Measurements from ENCODE around the gene SERINC2.
A peak's percentile ranks its signal among the peaks of the same experiment; 100 is the strongest.
"Not testable (repeated sequence)": the region's sequence is repeated elsewhere in the genome, so short reads cannot be mapped to it uniquely, and the experiment has no call there.

Gene SERINC2

DNA sequence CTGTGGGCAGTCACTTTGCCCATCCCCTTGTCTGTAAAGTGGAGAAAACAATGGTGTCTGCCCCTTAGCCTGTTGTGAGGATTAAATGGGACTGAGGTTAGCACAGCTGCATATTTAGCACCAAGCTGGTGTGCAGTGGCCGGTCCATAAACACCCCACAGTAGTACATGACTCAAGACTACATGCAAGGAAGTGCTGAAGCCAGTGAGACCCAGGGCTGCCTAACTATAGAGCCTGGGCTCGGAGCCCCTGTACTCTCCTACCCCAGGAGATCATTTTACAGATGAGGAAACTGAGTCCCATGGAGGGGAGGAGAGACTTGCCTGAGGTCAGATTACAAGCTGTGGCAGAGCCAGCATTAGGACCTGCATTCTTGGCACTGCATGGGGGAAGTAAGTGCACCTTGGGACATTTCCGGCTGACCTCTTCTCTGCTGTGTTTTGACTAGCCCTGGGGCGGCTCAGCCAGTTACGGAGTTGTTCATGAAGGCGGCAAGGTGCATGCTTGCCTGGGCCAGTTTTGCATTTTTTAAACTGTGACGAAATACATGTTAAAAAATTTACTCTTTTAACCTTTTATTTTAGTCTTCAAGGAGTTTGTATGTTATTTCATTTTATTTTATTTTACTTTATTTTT, 3.2 kb downstream of the SERINC2 start:
- DNase-seq = no peak

DNA sequence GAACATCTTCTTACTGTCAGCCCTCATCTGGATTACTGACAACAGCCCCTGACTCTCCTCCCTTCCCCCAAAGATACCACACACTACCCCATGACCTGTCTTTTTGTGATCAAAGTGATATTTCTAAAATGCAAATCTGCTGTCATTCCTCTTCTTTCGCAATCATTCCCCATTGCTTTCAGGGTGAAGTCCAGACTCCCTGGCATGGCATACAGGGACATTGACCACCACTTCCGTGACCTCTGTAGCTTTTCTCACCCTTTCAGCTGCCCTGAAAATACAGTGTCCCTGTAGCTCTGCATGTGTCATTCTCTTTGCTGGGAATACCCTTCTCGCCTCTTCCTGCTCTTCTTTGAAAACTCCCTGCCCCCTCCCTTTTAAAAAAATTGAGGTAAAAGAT, 4.1 kb downstream of the SERINC2 start:
- no peak for DNase-seq

DNA sequence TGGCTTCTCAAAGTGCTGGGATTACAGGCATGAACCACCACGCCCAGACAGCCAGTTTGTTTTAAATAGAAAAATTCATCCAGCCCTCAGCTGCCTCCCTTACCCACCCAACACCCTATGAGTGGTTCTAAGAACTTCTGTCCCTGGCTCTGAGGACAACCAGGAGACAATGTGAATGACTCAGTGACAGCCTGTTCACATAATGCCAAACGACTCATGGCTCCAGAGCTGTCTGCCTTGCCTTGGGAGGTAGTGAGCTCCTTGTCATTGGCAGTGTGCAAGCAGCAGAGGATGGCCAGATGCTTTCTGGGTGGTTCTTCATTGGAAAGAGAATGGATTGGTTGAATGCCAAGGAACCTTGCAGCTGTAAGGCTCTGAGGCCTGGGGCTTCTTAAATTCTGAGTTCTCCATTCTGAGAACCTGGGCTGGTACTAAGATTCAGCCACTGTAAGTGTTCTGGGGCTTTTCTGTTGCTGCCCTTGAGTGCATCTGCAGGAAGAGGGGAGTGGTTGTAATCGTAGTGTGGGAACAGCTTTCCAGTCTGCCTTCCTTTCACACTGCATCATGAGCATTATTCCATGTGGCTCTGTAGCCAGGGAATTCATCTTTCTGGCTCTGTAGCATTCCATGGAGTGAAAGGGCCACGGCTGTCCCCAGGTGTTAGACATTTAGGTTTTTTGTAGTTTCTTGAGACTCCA, 5.8 kb downstream of the SERINC2 start:
- no peak for DNase-seq

DNA sequence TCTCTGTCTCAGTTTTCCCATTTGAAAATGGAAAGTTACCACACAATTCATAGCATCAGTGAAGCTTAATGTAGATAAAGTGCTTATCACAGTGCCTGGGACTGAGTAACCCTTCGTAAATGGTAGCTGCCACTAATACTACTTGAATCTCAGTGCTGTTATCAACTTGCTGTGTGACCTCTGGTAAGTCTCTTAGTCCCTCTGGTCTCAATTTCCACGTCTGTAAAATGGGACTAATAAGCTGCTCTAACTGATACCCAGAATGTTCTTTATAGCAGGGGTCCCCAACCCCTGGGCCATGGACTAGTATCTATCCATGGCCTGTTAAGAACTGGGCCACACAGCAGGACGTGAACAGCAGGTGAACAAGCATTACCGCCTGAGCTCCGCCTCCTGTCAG, 7.7 kb downstream of the SERINC2 start:
- no peak for DNase-seq

DNA sequence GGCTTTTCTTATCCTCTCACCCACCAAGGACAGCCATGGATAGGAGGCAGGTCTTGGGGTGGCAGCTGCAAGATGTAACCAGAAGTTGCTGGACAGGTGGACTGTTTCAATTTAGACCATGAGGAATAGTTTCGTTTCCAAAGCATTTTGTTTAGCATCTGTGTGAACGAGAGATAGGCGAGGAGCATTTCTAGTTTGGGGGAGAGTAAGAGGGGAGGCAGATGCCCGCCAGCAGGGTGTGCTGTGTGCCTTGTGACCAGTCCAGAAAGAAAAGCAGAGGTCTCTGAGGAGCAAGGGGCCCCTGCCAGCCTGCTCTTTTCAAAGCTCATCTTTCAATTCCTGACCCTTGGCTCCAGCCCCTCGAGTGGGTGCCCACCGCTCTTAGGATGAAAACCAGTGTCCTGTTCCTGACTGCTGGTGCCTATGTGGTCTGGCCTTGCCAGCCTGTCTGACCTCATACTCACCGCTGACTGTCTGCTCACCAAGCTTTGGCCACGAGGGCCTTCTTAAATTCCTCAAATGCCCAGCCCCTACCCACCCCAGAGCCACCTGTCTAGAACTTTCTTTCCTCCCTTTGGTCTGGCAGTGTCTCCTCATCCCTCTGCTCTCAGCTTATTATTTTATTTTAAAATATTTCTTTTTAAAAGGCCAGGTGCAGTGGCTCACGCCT, 8.5 kb downstream of the SERINC2 start:
- no peak for DNase-seq

DNA sequence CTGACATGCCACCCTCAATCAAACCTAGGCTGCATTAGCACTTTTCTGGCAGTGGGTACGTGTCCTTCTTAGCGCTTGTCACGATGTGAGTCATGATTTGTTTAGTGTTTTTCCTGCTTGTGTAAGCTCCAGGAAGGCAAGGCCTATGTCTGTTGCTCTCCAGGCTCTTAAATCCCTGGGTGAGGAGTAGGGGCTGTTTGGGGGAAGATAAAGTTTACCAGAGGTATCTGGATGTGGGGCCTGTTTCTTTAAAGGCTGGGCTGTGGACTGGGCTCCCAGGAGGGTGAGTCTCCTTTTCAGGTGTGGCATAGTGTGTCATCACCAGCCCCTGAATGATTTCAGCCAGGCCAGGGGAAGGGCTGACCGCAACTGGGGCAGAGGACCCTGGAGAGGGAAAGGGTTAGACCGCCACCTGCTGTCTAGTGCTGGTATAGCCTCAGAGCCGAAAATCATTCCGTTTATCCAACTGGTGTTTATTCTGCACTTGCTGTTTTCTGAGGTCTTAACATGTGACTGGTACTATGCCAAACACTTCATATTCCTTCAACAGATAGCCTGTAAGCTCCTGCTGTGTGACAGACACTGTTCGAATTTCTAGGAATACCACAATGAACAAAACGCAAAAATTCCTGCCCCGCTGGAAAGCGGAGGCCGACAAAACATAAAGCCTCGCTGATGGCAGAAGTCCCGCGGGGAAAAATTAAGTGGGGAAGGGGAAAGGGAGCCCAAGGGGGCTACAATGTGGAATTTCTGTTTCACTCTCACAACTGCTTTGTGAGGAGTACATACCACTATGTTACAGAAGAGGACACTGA, 9.7 kb downstream of the SERINC2 start:
- DNase-seq = peak; percentile 74

DNA sequence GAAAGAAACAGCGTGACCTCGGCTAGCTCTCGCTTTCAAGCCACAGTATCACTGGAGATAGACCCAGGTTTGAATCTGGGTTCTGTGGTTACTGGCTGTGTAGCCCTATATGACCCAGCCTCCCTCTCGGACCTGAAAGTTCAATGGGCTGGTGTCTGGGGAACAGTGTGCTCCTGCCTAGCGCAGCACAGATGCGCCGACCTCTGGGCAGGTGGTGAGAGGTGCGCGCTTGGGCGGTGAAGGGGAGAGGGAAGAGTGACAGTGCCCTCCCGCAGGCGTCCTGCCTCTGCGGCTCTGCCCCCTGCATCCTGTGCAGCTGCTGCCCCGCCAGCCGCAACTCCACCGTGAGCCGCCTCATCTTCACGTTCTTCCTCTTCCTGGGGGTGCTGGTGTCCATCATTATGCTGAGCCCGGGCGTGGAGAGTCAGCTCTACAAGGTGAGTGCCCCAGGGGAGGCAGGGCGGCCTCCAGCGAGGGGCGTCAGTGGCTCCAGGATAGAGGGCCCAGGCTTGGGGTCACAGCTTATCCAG, 10.5 kb downstream of the SERINC2 start:
- DNase-seq = no peak

DNA sequence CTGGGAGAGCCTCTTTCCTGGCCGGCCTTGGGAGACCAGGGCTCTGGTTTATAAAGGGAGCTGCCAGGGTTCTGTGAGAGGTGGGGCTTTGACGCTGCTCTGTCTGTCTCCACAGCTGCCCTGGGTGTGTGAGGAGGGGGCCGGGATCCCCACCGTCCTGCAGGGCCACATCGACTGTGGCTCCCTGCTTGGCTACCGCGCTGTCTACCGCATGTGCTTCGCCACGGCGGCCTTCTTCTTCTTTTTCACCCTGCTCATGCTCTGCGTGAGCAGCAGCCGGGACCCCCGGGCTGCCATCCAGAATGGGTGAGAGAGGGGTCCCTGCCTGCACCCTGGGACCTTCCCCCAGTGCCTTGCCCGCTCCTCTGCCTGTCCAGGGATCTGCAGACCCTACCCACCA, 11.6 kb downstream of the SERINC2 start:
- DNase-seq = no peak

DNA sequence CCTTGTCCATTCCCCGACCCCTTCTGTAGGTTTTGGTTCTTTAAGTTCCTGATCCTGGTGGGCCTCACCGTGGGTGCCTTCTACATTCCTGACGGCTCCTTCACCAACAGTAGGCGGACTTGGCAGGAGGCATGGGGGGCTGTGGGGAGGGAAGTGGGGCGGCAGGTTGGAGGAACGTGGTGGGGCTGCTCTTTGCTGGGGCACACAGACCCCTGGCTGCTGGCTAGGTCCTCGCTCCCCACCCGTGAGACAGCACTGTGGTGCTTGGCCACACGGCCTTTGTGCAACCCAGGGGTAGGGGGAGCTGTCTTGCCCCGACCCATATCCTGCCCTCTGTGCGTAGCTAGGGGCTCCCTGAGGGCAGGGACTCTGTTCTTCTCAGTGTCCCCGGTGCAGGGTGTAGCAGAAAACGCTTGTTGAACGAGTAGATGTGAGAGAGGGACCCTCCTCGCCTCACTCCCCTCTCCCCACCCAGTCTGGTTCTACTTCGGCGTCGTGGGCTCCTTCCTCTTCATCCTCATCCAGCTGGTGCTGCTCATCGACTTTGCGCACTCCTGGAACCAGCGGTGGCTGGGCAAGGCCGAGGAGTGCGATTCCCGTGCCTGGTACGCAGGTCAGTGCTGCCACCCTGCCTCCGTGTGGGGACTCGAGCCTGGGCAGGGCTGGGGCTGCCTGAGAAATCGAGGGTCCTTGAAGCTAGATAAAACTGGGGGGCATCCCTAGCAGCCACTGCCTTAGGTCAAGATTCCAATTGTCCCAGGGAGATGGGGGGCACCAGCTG, 12.5 kb downstream of the SERINC2 start:
- no peak for DNase-seq

DNA sequence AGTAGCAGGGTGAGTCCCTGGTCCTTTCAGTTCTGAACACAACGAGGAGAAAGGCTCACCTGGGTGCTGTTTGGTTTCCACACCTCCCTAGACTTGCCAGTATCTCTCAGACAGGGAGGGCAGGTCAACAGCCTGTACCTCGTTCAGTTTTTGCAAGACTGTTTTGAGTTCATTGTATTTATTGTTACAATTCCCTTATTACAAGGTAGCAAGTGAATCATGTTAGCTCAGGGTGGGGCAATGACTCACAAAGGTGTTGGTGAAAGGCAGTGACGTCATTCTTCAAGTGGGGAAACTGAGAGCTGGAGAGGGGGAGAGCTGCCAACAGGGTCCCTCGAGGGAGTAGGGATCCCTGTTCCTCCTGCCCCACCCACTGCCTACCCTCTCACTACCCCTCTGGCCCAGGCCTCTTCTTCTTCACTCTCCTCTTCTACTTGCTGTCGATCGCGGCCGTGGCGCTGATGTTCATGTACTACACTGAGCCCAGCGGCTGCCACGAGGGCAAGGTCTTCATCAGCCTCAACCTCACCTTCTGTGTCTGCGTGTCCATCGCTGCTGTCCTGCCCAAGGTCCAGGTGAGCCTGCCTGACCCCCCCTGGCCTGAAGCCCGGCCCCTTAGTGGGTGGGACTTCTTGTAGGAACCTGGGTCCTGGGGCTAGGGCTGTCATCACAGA, 13.4 kb downstream of the SERINC2 start:
- DNase-seq = no peak

DNA sequence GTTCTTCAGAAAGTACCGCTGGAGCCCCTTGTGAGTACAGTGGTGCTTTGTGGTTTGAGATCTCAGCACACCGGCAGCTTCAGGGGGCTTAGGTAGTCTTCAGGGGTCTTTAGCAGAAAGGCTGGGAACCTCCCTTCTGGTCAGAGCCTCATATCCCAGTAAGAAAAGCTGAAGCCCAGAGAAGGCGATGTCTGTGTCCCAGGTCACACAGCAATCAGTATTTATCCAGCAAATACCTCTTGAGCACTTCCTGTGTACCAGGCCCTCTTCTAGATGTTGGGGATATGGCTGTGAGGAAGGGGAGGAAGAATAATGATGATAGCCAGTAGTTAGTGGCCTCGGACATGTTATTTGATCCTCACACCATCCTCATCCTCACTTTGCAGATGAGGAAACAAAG, 14.3 kb downstream of the SERINC2 start:
- no peak for DNase-seq

DNA sequence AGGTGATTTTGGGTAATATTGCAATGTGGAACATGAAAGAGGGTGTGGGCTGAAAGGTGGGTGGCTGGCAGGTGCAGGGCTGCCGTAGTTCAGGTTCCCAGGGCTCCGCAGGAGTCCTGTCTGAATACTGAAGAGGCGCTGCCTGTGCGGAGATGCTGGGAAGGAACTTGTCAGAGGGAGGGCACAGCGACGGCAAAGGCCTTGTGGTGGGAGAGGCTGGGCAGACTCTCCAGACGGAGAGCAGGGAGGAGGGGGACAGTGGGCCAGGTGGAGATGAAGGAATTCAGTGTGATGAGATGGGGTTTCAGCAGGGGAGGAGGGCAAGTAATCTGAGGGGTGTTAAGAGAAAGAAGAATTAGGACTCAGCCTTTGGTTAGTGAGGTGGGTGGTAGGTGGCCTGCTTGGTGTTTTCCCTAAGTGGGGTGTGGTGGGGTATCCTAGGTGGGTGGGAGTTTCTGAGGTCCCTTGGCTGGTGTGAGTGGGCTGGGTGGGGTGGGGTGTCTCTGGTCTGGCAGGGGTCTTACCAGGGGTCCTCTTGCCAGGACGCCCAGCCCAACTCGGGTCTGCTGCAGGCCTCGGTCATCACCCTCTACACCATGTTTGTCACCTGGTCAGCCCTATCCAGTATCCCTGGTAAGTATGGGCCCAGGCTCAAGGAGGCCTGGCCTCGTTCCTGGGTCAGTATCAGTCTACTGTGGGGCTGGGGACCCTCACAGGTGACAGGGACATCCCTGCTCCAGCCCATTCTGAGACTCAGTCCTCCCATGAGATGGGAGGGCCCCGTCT, 15.6 kb downstream of the SERINC2 start:
- DNase-seq = no peak

DNA sequence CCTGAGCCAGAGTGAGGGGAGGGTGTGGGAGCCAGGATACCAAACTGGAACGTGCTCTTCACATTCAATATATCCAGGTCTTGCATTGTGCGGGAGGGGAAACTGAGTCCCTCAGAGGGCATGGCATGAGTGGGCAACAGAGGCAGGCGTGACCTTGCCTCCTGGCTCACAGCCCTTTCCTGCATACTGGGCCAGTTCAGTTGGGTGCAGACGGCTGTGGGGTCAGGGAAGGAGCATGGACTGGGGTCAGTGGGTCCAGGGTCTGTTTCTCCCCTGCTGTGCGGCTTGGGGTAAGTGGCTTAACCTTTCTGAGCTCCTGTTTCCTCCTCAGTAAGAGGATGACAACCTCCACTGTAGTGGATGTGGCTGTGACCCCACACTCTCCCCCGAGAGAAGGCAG, 16.6 kb downstream of the SERINC2 start:
- no peak for DNase-seq

DNA sequence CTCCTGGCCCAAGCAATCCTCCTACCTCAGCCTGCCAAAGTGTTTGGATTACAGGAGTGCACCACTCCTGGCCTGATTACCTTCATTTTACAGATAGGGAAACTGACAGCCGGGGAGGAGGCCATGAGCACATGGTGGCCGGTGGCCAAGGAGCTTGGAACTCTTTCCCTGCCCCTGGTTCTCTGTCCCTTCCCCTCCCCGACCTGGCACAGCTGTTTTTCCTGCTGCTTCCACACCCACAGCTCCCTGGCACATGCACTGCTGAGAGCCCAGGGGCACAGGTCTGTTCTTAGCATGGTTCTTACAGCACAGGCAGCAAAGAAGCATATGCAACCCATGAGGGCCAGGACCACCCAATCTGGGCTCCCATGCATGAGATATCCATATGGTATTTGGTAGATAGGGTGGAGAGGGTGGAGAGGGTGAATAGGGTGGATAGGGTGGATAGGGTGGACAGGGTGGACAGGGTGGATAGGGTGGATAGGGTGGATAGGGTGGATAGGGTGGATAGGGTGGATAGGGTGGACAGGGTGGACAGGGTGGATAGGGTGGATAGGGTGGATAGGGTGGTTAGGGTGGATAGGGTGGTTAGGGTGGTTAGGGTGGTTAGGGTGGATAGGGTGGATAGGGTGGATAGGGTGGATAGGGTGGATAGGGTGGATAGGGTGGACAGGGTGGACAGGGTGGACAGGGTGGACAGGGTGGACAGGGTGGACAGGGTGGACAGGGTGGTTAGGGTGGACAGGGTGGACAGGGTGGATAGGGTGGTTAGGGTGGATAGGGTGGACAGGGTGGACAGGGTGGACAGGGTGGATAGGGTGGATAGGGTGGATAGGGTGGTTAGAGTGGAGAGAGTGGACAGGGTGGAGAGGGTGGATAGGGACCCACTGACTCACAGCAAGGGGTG, 18.6 kb downstream of the SERINC2 start:
- not testable (repeated sequence) for DNase-seq

DNA sequence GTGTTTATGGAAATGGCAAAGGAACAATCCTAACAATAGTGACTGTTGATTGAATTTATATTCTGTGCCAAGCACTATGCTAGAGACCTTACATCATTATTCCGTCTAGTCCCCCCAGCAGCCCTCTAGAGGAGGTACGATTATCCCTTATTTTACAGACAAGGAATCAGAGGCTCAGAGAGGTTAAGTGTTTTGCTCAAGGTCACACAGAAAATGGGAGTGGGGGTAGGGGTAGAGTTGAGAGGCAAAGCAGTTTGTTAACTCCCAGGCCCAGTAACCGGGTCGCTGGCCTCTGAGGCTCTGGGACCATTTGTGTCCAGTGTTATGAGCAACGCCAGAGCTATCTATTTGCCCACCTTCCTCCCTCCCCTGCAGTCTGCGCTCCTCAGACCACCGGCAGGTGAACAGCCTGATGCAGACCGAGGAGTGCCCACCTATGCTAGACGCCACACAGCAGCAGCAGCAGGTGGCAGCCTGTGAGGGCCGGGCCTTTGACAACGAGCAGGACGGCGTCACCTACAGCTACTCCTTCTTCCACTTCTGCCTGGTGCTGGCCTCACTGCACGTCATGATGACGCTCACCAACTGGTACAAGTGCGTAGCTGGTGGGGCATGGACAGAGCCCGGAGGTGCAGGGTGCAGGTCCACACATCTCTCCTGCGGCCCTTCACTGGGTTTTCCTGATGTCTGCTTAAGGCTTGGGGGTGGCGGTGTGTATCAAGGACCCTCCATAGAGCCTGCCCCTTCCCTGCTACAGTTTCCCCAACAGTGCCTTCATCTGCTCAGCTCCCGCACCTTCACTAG, 19.8 kb downstream of the SERINC2 start:
- no peak for DNase-seq

DNA sequence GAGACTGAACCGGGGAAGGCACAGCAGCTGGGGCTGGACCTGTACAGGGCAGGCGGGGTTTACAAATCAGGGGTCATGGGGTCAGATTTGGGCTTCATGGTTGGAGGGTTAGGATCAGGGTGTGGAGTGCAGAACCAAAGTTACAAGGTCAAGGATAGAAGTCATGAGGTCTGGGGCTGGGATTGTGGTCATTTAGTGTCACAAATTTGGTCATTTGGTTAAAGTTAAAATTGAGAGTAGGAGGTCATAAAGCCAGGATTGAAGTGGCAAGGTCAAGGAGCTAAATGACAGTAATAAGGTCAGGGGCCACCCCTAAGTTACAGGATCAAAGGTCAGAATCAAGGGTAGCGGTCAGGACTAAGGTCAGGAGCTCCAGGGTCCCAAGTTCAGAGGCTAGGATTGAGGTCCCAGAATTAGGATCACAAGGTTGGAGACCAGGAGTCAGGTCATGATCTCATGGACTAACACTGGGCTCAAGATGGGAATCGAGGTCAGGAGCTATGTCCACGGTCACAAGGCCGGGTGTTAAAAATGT, 20.4 kb downstream of the SERINC2 start:
- DNase-seq = no peak

DNA sequence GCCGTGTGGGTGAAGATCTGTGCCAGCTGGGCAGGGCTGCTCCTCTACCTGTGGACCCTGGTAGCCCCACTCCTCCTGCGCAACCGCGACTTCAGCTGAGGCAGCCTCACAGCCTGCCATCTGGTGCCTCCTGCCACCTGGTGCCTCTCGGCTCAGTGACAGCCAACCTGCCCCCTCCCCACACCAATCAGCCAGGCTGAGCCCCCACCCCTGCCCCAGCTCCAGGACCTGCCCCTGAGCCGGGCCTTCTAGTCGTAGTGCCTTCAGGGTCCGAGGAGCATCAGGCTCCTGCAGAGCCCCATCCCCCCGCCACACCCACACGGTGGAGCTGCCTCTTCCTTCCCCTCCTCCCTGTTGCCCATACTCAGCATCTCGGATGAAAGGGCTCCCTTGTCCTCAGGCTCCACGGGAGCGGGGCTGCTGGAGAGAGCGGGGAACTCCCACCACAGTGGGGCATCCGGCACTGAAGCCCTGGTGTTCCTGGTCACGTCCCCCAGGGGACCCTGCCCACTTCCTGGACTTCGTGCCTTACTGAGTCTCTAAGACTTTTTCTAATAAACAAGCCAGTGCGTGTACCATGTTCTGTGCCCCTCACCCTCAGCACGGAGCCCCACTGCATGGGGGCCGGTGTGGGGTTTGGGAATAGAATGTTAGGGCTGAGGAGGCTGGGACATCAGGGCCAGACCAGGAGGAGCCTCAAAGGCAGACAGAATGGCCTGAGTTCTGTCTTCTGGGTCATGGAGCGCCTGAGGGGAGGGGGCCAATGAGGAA, 21.3 kb downstream of the SERINC2 start:
- no peak for DNase-seq

DNA sequence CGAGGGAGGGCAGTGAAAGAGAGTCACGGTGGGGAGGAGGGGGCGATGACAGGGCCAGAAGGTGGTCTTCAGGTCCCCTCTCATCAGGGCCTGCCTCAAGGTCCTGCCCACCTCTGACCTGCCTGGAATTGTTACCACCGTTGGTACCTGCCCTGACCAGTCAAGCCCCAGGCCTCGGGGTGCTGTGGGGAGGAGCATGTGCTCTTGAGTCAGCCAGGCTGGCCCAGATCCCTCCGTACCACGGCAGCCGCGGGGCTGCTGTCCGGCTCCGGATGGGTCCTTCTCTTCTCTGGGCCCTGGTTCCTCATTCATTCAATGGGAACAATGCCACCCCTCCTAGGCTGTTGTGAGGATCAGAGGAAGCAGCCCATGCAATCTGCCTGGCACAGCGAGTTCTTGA, 22.0 kb downstream of the SERINC2 start:
- no peak for DNase-seq

Data from activated CD4-positive, alpha-beta T cell treated with anti-CD3 and anti-CD28 coated beads, Interleukin-10, Interleukin-2, amounts not matched to agents 100 ng/mL and 50 ng/mL, durations not matched to agents 16 hours and 8 hours (primary cell).